PC-9 (cell line): ENCODE data around the gene VAV2.

ENCODE experiments used
- EZH2 ChIP-seq: fragments of 200-600 bp; sonication (generic); IDR thresholded peaks from 2 replicates; pipeline ENCODE4 v1.8.0; 2017; ENCODE audit warnings: antibody characterized with exemption, low read depth
- TF ChIP-seq, protein P1 (sequence below): fragments of 200-600 bp; sonication (generic); conservative IDR thresholded peaks from 2 replicates; pipeline ENCODE4 v1.6.1; 2017; ENCODE audit warnings: mixed run types, antibody characterized with exemption, mild to moderate bottlenecking, moderate library complexity

DNA sequence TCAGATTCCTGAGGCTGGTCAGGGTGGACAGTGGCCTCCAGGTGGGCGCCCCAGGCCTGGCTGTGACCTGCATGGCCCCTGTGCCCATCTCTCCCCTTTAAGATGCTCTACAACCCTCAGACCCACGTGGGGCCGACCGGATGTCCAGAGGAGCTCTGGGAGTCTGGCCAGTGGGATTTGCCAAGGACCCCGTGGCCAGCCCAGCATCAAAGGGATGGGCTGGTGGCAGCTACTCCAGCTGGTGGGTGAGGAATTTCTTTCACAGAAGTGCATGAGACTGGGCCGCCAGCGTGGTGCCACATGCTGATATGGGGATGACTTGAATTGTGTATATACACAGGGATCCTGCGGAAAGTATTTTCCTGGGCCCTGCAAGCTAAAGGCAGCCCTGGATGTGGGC lies 159.2 kb downstream of the VAV2 start:
- TF ChIP-seq, protein P1, sequence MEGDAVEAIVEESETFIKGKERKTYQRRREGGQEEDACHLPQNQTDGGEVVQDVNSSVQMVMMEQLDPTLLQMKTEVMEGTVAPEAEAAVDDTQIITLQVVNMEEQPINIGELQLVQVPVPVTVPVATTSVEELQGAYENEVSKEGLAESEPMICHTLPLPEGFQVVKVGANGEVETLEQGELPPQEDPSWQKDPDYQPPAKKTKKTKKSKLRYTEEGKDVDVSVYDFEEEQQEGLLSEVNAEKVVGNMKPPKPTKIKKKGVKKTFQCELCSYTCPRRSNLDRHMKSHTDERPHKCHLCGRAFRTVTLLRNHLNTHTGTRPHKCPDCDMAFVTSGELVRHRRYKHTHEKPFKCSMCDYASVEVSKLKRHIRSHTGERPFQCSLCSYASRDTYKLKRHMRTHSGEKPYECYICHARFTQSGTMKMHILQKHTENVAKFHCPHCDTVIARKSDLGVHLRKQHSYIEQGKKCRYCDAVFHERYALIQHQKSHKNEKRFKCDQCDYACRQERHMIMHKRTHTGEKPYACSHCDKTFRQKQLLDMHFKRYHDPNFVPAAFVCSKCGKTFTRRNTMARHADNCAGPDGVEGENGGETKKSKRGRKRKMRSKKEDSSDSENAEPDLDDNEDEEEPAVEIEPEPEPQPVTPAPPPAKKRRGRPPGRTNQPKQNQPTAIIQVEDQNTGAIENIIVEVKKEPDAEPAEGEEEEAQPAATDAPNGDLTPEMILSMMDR, result no peak
- no peak for TF ChIP-seq EZH2
